ENCODE results near the gene ILRUN.
"Not testable (repeated sequence)": the region's sequence is repeated elsewhere in the genome, so short reads cannot be mapped to it uniquely, and the experiment has no call there.

ILRUN gene

GRCh38 chr6:34696739-34697543, at the start of gene ILRUN:
ILRUN (minus strand) TSS chr6:34696767; CDS start chr6:34696603, 164 bp downstream.
- peak; percentile 92 for DNase-seq

- no peak for DNase-seq
Observed at GRCh38 chr6:34745277-34746103, 48.9 kb upstream of the ILRUN start.

DNA sequence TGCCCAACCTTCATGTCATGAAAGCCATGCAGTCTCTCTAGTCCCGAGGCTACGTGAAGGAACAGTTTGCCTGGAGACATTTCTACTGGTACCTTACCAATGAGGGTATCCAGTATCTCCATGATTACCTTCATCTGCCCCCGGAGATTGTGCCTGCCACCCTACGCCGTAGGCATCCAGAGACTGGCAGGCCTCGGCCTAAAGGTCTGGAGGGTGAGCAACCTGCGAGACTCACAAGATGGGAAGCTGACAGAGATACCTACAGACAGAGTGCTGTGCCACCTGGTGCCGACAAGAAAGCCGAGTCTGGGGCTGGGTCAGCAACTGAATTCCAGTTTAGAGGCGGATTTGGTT, 47.7 kb upstream of the ILRUN start:
- not testable (repeated sequence) for DNase-seq

DNA sequence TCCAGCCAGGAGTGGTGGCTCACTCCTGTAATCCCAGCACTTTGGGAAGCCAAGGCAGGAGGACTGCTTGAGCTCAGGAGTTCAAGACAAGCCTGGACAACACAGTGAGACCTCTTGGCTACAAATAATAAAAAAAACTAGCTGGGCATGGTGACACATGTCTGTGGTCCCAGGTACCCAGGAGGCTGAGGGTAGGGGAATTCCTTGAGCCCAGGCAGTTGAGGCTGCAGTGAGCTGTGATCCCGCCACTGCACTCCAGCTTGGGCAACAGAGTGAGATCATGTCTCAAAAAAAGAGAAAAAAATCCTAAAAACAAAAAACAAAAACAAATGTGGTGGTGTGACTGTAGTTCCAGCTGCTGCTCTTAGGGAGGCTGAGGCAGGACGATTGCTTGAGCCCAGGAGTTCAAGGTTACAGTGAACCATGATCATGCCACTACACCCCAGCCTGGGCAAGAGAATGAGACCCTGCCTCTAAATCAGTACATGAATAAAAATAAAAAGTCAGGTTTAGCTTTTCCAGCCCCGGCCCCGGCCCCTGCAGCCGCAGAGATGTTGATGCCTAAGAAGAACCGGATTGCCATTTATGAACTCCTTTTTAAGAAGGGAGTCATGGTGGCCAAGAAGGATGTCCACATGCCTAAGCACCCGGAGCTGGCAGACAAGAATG, 47.2 kb upstream of the ILRUN start:
- no peak for DNase-seq

DNA sequence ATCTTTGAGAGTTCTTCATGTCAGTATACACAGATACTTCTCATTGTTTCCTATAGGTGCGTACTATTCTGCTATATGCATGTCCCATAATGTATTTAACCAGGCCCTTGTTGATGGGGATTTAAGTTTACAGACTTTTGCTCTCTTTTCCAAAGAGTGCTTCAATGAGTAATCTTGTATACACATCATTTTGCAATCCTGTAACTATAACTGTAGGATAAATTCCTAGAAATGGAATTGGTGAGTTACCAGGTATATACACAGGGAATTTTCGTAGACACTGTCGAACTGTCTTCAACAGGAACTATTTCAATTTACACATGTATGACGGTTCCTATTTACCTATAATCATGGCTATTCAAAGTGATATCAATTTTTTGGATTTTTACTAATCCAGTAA, 45.5 kb upstream of the ILRUN start:
- DNase-seq: no peak

GRCh38 chr6:34736823-34737222, 40.3 kb upstream of the ILRUN start:
- DNase-seq: no peak

- no peak for DNase-seq
Observed at GRCh38 chr6:34731393-34732060, 35.0 kb upstream of the ILRUN start.

DNA sequence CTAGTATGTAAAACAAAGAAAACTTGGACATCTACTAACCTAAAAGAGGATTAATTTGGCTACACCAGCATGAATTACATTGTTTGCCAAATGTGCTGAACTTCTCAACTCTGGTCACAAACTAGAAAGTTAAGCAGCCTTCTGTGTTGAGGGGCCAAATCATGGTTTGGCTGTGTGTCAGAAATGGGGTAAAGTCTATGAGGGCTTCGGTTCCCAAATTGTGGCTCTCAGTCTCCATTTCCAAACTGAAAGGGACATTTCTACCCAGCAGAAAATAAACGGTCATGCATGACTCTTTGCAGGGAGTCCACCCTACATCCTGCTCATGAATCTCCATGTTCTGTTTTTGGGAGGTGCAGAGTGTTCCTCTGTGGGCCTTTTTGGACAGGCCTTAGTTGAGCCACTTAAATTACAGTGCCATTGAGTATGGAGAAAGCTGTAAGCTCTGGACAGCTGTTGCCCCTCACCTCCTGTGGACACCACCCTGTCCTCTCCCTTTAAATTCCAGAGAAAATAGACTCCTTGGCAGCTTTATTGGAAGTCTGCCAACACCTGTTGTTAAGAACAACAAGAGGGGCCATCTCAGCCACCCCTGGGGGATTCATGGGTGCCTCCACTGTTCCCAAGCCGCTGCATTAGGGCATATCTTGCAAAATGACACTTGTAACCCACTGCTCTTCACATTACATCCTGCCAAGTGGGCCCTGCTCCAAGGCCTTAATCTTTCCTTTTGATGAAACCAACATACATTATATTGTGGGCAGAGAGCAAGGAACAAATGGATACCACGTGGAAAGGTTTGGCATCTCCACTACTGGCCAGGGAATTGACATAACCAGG, 33.3 kb upstream of the ILRUN start:
- no peak for DNase-seq

- DNase-seq: no peak
Observed at GRCh38 chr6:34726055-34726454, 29.5 kb upstream of the ILRUN start.

- no peak for DNase-seq
Observed at GRCh38 chr6:34723203-34723602, 26.6 kb upstream of the ILRUN start.

- no peak for DNase-seq
Observed at GRCh38 chr6:34722451-34722850, 25.9 kb upstream of the ILRUN start.

DNA sequence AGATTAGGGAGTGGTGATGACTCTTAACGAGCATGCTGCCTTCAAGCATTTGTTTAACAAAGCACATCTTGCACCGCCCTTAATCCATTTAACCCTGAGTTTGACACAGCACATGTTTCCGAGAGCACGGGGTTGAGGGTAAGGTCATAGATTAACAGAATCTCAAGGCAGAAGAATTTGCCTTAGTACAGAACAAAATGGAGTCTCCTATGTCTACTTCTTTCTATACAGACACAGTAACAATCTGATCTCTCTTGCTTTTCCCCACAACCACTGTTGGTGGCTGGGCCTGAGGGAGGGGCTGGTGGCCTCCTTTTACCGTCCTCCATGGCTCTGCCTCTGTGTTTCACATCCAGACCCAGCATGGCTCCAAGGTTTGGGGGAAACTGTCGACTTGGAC, 23.6 kb upstream of the ILRUN start:
- not testable (repeated sequence) for DNase-seq

- DNase-seq: not testable (repeated sequence)
Observed at GRCh38 chr6:34719646-34720045, 23.1 kb upstream of the ILRUN start.

- DNase-seq: no peak
Observed at GRCh38 chr6:34718976-34719375, 22.4 kb upstream of the ILRUN start.

DNA sequence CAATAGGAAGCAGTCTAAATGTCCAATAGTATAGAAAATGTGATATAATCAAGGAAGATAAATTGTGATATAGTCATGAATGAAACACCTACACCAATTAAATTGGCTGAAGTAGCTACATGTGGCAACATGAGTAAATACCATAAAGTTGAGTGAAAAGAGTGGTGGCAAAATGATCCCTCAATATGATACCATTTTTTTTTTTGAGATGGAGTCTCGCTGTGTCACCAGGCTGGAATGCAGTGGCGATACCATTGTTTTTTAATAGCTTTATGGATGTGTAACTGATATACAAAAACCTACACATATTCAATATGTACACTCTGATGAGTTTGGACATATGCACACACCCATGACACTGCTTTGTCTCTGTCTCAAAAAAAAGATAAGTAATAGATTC, 20.9 kb upstream of the ILRUN start:
- DNase-seq: no peak

GRCh38 chr6:34714663-34715062, 18.1 kb upstream of the ILRUN start:
- DNase-seq: no peak

- not testable (repeated sequence) for DNase-seq
Observed at GRCh38 chr6:34712881-34713280, 16.3 kb upstream of the ILRUN start.

- DNase-seq: peak; percentile 18
Observed at GRCh38 chr6:34709386-34709785, 12.8 kb upstream of the ILRUN start.

DNA sequence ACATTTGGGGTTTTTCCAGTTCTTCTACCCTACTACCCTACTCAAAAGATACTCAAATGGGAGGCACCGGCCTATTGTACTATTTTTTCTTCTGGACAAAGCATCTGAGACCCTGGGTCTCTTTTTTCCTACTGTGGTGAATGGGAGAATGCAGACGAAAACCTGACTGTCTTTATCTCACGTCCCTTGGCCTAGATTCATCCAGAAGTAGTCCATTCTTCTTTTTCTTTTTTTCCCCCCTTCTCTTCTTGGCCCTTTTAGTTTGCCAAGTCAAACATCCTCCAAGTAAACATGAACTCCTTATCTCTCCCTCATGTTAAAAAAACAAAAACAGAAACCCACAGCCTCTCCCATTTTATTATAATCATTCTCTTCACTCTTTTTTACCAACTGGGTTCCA, 8.7 kb upstream of the ILRUN start:
- DNase-seq: no peak

DNA sequence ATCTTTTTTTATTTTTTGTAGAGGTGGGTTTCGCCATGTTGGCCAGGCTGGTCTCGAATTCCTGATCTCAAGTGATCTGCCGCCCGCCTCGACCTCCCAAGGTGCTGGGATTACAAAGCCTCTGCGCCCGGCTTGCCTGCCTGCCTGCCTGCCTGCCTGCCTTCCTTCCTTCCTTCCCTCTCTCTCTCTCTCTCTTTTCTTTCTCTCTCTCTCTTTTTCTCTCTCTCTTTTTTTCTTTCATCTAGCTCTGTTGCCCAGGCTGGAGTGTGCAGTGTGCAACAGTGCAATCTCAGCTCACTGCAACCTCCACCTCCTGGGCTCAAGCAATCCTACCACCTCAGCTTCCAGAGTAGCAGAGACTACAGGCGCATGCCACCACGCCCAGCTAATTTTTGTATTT, 4.6 kb upstream of the ILRUN start:
- DNase-seq: no peak

GRCh38 chr6:34697904-34698559, 1.5 kb upstream of the ILRUN start:
- no peak for DNase-seq

- DNase-seq: no peak
Observed at GRCh38 chr6:34697544-34697836, 923 bp upstream of the ILRUN start.
